HG03139 (cell line): ENCODE data around the gene TOMM34.
A peak's percentile ranks its signal among the peaks of the same experiment; 100 is the strongest.

ENCODE experiments used
- ATAC-seq: cut with Tn5 transposase; IDR thresholded peaks from one replicate; pipeline ENCODE4 v1.9.1; 2021; ENCODE audit not compliant: unreplicated experiment

The TOMM34 gene

DNA sequence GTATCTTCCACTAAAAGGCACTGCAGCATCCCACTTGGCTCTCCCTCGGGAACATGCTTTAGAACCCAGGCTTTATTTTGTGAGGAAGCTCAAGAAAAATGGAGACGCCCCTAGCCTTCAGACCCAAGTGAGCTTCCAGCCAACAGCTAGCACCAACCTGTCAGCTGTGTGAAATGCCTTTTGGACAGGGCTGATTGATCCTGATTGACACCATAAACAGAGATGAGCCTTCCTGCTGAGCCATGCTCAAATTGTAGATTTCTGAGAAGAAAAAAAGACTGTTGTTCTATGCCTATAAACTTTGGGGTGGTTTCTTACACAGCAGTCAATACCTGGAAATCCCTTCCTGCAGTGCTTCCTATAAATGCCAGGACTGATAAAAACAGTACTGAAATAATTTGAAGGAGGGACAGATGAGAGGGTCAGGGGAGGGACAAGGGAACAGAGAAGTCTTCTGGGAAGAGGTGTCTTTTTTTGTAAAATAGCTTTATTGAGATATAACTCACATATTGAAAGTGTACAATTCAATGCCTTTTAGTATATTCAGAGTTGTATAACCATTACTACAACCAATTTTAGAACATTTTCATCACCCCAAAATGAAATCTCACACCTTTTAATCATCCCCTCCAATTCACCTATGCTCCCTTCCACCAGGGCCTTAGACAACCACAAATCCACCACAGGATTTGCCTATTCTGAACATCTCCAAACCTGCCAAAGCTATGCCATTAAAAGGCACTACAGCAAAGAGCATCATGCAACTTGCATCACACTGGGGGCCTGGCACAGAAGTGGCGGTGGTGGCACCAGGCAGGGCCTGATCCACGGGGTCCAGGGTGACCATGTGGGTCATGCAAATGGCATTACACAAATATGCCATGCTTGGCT is 3.4 kb upstream of the TOMM34 start:
- no peak for ATAC-seq

DNA sequence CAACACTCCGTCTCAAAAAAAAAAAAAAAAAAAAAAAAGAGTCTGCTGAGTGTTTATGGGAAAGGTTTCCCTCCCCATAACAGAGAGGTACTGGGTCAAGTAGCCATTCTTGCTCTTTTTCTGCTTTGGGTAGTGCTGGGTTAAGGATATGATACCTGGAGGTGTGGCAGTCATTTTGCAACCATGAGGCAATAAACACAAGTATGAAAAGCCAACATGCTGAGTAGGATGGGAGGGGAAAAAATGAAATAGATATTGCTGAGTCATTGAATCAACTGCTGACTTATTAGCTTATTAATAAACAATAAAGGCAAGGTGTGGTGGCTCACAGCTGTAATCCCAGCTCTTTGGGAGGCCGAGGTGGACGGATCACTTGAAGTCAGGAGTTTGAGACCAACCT is 2.3 kb upstream of the TOMM34 start:
- ATAC-seq: no peak

- no peak for ATAC-seq
Observed at GRCh38 chr20:44961870-44962267, 1.7 kb upstream of the TOMM34 start.

DNA sequence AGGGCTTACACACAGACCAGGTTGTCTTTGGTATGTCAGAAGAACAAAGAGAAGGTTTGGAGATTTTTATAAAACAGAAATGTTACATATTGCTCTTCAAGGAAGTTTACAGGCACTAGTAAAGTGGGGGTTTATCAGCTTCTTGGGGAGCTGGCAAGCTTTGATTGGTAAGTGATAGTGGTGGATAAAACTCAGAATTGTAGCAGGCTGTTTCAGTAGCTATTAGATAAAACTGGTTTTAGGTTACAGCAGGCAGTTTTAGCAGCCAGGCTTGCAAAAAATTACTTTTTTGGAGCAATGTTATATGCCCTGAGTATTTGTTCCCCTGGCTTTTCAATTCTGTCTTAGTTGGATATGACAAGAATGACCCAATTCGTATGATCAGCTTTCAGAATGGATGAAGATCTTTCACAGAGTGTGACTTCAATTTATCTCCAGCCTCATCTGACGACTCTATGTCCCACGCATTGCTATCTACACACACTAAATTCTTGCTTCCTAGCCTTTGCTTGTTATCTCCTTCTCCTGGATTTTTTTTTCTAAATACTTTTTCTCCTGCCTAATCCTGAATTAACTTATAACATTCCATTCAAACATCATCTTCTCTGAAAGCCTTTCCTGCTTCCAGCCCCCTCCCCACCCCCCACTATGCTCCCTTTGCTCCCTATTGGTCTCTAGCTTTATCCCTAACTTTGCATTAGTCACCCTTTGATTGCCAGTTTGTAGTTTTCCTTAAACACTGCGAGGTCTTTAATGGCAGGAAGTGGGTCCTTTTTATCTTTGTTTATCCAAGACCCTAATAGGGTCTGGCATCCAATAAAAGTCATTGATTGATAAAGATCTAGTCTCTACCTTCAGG is 1.0 kb upstream of the TOMM34 start:
- ATAC-seq: no peak

DNA sequence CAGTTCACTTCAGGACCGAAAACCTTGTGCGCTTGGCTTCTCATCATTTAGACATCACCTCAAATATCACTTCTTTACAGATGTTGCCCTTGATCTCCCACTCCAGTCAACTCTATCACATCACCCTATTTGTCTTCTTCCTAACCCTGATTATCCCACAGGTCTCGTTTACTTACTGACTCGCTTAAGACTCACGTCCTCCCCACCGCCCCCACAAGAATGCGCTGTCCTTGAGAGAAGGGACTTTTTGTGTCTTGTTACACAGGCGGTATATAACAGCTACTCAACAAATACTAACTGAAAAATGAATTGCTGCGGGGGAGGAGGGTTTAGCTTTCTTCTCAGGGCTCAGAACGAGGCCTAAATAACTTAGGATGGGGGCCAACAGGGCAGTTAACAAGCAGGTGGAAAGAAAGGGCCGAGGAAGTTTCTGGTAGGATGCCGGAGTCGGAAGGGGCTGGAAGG is 527 bp downstream of the TOMM34 start:
- ATAC-seq: peak; percentile 8

DNA sequence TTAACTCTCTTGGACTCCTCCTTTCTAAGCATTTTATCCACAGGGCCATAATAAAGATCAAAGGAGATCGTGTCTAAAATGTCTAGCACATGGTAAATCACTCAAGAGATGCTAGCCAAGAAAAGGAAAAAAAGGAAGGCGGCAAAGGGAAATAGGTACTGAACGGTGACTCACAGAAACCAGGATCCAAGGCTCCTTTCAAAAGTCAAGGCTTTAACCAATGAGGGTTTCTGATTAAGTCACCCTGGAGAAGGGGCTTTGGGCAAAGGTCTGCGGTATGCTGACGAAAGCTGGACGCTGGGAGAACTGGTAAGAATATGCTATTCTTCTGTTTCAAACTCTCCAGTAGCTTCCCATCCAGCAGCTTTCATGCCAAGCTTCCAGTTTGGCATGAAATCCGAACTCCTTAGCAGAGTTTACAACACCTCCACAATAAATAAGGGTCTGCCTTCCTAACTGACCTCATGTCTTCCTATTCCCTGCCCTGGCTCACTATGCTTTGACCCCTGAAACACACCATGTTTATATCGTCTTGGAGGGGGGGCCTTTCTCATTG is 1.0 kb downstream of the TOMM34 start:
- no peak for ATAC-seq

DNA sequence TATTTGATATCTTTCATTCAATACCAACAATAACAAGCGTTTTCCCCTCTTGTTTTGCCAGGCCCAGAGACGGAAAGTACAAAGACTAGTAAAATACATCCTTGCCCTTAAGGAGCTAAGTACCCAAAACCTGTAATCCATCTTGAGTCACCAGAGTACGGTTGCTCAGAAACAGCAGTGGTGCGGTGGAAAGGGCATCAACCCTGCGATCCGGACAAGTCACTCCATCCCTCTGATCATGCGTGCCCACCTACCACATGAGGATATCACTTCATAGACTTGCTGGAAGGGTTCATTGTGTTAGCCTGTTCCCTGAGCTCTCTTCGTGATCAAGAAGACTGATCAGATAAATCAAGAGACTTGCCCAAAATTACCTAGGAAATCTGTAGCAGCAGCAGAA is 1.9 kb downstream of the TOMM34 start:
- ATAC-seq: no peak

DNA sequence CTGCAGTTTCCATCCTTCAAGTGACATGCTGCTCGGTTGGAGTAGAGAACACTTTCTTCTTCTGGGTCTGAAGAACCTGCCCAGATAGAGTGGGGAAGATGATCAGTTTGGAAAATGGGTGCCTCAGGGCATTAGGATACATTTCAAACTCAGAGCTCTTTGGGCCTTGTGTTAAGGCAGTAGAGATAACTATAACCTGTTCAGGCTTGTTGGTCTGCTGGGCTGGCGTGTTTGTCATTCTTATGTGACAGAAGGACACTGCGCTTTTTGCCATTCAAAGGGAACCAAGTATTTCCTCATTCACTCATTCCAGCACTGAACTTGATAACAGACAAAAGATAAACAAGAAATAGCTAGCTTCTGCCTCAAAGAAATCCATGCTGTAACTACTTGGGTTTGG is 3.8 kb downstream of the TOMM34 start:
- ATAC-seq: no peak

- no peak for ATAC-seq
Observed at GRCh38 chr20:44955270-44955669, 4.9 kb downstream of the TOMM34 start.

DNA sequence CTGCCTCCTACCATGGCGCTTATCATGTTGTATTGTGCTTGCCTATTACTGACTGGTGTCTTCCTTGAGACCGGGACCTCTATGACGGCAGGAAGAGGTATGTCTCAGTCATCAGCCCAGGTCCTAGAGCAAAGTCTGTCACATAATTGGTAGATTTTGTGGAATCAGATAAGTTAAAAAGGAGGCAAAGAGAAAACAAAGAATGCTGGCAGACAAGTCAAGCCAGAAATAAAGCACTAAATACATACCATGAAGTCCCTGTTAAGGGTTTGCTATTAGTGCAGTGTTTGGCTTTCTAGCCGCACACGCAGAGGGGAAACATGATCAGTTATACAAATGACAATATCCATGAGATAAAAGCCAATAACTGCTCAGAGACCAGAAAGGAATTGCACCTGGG is 6.0 kb downstream of the TOMM34 start:
- no peak for ATAC-seq

GRCh38 chr20:44952731-44953130 is 7.5 kb downstream of the TOMM34 start:
- ATAC-seq: no peak

- no peak for ATAC-seq
Observed at GRCh38 chr20:44950368-44950767, 9.8 kb downstream of the TOMM34 start.

DNA sequence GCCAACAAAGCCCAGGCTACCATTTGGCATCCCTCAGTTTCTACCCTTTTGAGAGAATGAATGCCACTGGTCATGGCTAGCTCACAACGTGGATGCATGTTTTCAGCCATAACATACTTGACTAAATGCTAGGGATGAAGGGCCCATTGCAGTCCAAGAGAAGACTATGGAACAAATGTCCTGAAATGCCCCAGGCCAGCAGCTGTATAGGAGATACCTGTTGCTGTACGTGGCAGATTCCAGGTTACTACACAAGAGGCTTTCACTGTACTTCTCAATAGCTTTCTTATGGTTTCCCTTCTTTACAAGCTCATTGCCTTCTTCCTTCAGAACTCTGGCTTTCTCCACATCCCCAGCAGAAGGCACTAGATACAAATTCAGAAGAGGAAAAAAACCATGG is 11.7 kb downstream of the TOMM34 start:
- ATAC-seq: no peak

DNA sequence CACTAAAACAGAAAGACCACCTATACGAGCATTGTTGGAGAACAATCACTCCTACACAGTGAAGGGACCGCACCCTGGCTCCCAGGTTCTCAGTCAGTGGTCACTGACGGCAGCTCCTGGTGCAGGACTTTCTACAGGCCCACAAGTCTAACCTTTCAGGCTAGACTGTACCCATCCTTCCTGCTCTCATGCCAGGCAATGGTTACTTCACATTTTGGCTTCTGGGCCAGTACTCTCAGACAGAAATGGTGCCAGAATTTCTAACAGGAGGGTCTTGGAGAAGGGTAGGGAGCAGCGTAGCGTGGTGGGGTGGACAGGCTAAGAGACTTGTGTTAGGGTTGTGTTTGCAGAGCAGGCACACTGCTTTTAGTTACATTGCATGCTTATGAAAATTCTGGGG is 12.1 kb downstream of the TOMM34 start:
- ATAC-seq: no peak

GRCh38 chr20:44946271-44946852 is 13.8 kb downstream of the TOMM34 start:
- ATAC-seq: no peak

DNA sequence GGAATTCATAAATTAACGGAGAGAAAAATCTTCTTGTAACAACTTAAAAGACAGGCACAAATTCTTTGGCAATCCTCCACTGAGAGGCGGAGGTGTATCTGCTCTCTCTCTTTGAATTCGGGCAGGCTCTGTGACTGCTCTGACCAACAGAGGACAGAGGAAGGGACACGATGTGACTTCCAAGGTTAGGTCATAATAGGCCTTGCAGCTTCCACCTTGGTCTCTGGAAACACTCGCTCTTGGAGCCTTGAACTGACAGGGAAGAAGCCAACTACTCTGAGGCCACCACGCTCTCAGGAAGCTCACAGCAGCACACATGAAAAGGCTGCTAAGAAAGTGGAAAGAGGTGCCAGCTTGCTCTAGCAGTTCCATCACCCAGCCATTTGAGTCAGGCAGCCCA is 14.9 kb downstream of the TOMM34 start:
- ATAC-seq: no peak

DNA sequence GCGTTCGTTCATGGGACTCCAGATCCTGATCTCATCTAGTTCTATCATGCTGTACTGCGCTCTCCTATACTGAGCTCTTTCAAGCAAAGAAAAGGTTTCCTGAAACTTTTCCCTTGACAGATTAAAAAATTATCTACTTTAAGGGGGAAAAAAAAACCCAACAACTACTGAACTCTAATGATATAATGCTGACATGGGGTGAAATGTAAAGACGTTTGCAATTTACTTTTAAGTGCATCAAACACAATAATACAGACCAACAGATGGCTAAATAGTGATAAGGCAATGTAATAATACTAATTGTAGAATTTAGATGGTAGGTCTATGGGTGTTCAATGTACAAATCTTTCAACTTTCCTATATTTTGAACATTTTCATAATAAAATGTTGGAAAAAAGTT is 16.4 kb downstream of the TOMM34 start:
- no peak for ATAC-seq

DNA sequence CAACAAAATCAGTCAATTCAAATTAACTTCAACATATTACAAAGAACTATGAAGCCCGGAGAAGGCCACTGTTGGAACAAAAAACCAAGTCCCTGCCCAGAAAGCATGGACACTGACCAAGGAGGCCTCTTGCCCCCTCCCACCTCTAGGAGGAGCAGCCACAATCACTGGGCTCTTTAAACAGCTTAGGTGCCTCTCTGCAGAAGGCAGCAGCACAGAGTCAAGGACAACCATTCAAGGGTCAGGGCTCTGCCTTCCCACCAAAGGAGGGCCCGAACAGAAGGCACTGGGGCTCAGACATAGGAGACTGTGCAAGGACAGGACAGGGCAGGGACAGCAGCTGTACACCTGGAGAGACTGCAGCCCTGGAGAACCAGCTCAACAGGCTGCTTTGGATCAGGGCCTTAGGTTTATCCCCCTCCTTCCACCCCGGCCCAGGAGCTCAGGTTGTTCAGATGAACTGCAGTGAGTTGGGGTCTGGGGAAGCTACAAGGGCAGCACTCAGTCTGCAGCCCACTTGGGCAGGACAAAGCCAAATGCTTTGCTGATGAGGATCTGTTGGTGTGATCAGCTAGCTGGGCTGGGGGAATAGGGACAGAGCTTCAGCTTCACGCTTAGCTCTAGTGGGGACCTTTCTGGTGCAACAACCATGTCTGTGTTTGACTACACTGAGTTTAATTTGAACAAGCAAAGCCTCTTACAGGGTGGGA is 17.8 kb downstream of the TOMM34 start:
- ATAC-seq: no peak

DNA sequence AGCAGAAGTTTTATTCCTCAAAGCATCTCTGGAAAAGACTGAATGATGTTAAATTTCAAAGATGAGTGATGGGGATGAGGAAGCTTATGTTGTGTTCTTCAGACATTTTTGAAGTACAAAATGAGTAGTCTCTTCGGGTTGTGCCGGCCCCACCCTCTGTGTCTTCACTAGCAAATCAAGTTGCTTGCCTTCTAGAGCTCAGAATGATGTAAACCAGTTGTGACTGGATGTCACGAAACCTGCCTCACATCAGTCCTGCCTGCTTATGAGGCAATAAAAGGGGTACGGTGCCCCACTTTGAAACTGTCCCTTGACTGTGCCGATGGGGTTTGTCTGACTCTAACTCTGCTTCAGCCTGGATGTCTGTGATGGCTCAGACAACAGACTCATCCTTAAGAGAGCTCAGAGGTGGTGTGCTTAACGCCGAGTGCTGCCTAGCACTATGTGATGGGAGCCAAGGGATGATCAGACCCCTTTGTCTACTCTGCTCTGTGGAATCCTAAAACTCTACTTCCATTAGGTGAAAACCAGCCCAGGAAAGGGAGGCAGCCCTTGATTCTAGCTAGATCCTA is 19.0 kb downstream of the TOMM34 start:
- ATAC-seq: no peak

GRCh38 chr20:44938637-44939036 is 21.6 kb downstream of the TOMM34 start:
- no peak for ATAC-seq
